Large intestine (tissue), 3 donors: ENCODE results near the gene SELENOO. TPM values are rescaled to one million over a fixed set of nuclear protein-coding genes. Genes with fewer than 3 reads are reported as not detected.

ENCODE experiments used
- DNase-seq, 2 donors: peaks; one replicate each; pipeline versions ENCODE4 v3.0.0 to v3.0.0-alpha.2; 2013
- H3K27ac ChIP-seq: one replicate; pipeline ENCODE4 v1.5.1; 2013; ENCODE audit warnings: low read length
- H3K27me3 ChIP-seq: 2 replicates; pipeline ENCODE4 v1.6.1; 2013; ENCODE audit warnings: low read length; ENCODE audit not compliant: control insufficient read depth, insufficient read depth
- H3K36me3 ChIP-seq: 2 replicates; pipeline ENCODE4 v1.6.1; 2013; ENCODE audit warnings: low read length; ENCODE audit not compliant: control insufficient read depth, insufficient read depth
- H3K4me1 ChIP-seq: one replicate; pipeline ENCODE4 v1.6.1; 2013; ENCODE audit warnings: low read length; ENCODE audit not compliant: control insufficient read depth, insufficient read depth
- H3K4me3 ChIP-seq: one replicate; pipeline ENCODE4 v1.5.1; 2013; ENCODE audit warnings: low read length
- H3K9me3 ChIP-seq: one replicate; pipeline ENCODE4 v1.6.1; 2013; ENCODE audit warnings: mild to moderate bottlenecking, low read depth, low read length, moderate library complexity; ENCODE audit not compliant: control insufficient read depth
- WGBS: methylation state at CpG from one replicate; pipeline ENCODE4 v1.1.5; 2013; ENCODE audit warnings: low lambda C conversion rate; ENCODE audit not compliant: insufficient coverage; 5-methylcytosine and 5-hydroxymethylcytosine counted together
- polyA plus RNA-seq: library from polyadenylated mRNA; unstranded; fragments of 120-200 nt; gene quantifications from one replicate; pipeline ENCODE4 v1.2.1, GENCODE V29; 2013

Gene SELENOO
- polyA plus RNA-seq, 1 donor = 44.4 TPM

GRCh38 chr22:50252082-50253045 is 51.6 kb downstream of the SELENOO start:
- Histone ChIP-seq H3K36me3 (peaks cover 15% of the 10 kb centered on the region), H3K27ac (no peak overlapping the region), H3K4me1 (peaks cover 8% of the 10 kb centered on the region), H3K4me3 (no peak overlapping the region), H3K27me3 (no peaks in the 10 kb centered on the region), H3K9me3 (no peaks in the 10 kb centered on the region)
- no CpG with 5 or more reads among the region's 25 CpGs for WGBS
- DNase-seq = peak in 1 of 2 donors; percentile 52

GRCh38 chr22:50253046-50253915 is 52.5 kb downstream of the SELENOO start:
- H3K9me3 ChIP-seq = no peaks in the 10 kb centered on the region
- H3K27ac ChIP-seq = no peak overlapping the region
- peaks cover 6% of the 10 kb centered on the region for H3K36me3 ChIP-seq
- H3K4me3 ChIP-seq = no peak overlapping the region
- no peaks in the 10 kb centered on the region for H3K27me3 ChIP-seq
- WGBS = no CpG with 5 or more reads among the region's 22 CpGs
- no peak for DNase-seq
- H3K4me1 ChIP-seq = peaks cover 8% of the 10 kb centered on the region

- H3K27ac ChIP-seq = no peak overlapping the region
Measured at GRCh38 chr22:50253941-50254340, 53.1 kb downstream of the SELENOO start.

GRCh38 chr22:50255099-50255498 is 54.3 kb downstream of the SELENOO start:
- DNase-seq = no peak
- no peak overlapping the region for H3K4me3 ChIP-seq
- no peaks in the 10 kb centered on the region for H3K9me3 ChIP-seq
- no peaks in the 10 kb centered on the region for H3K36me3 ChIP-seq
- no peak overlapping the region for H3K27ac ChIP-seq
- peaks cover 1% of the 10 kb centered on the region for H3K27me3 ChIP-seq
- WGBS = no CpG with 5 or more reads among the region's 19 CpGs
- H3K4me1 ChIP-seq = peaks cover 5% of the 10 kb centered on the region

More at GRCh38 chr22:50253941-50254340, 53.1 kb downstream of the SELENOO start:
- Histone ChIP-seq H3K27me3 (no peaks in the 10 kb centered on the region), H3K36me3 (peaks cover 4% of the 10 kb centered on the region), H3K4me1 (peaks cover 8% of the 10 kb centered on the region), H3K4me3 (no peak overlapping the region), H3K9me3 (no peaks in the 10 kb centered on the region)
- no peak for DNase-seq
- no CpG with 5 or more reads among the region's 8 CpGs for WGBS

- Histone ChIP-seq H3K4me1 (no peaks in the 10 kb centered on the region), H3K9me3 (no peaks in the 10 kb centered on the region), H3K36me3 (no peaks in the 10 kb centered on the region), H3K27me3 (peaks cover 6% of the 10 kb centered on the region), H3K4me3 (no peak overlapping the region), H3K27ac (no peak overlapping the region)
- WGBS = no CpG with 5 or more reads among the region's 17 CpGs
- no peak for DNase-seq
Measured at GRCh38 chr22:50255607-50256006, 54.8 kb downstream of the SELENOO start.

GRCh38 chr22:50256258-50256862 is 55.5 kb downstream of the SELENOO start:
- DNase-seq = no peak
- WGBS = no CpG with 5 or more reads among the region's 12 CpGs

GRCh38 chr22:50257041-50257440 is 56.2 kb downstream of the SELENOO start:
- no peak for DNase-seq
- Histone ChIP-seq H3K4me3 (no peak overlapping the region), H3K27me3 (peaks cover 13% of the 10 kb centered on the region), H3K9me3 (no peaks in the 10 kb centered on the region), H3K4me1 (no peaks in the 10 kb centered on the region), H3K36me3 (no peaks in the 10 kb centered on the region), H3K27ac (no peak overlapping the region)
- no CpG with 5 or more reads among the region's 16 CpGs for WGBS

More at GRCh38 chr22:50256258-50256862, 55.5 kb downstream of the SELENOO start:
- Histone ChIP-seq H3K36me3 (no peaks in the 10 kb centered on the region), H3K4me3 (no peak overlapping the region), H3K27ac (no peak overlapping the region), H3K4me1 (no peaks in the 10 kb centered on the region), H3K9me3 (no peaks in the 10 kb centered on the region), H3K27me3 (peaks cover 11% of the 10 kb centered on the region)

GRCh38 chr22:50257451-50258360 is 56.9 kb downstream of the SELENOO start:
- no CpG with 5 or more reads among the region's 31 CpGs for WGBS
- no peaks in the 10 kb centered on the region for H3K9me3 ChIP-seq
- no peak for DNase-seq
- H3K27ac ChIP-seq = no peak overlapping the region
- peaks cover 20% of the 10 kb centered on the region for H3K27me3 ChIP-seq
- H3K4me3 ChIP-seq = no peak overlapping the region
- H3K36me3 ChIP-seq = no peaks in the 10 kb centered on the region
- no peaks in the 10 kb centered on the region for H3K4me1 ChIP-seq

- no peak for DNase-seq
- Histone ChIP-seq H3K36me3 (no peaks in the 10 kb centered on the region), H3K4me3 (no peak overlapping the region), H3K9me3 (no peaks in the 10 kb centered on the region), H3K27ac (no peak overlapping the region), H3K27me3 (peaks cover 29% of the 10 kb centered on the region), H3K4me1 (peaks cover 2% of the 10 kb centered on the region)
- 74% methylated on average over 7 of the region's 24 CpGs for WGBS
Measured at GRCh38 chr22:50258361-50259292, 57.8 kb downstream of the SELENOO start.
